Measurements from ENCODE around the gene KANSL1. TPM values are rescaled to one million over a fixed set of nuclear protein-coding genes. Genes with fewer than 3 reads are reported as not detected.
"Not testable (repeated sequence)": the region's sequence is repeated elsewhere in the genome, so short reads cannot be mapped to it uniquely, and the experiment has no call there.

The KANSL1 gene
- total RNA-seq, 1 donor from 2014 or later, result 61.4 TPM

- H3K4me1 Mint-ChIP-seq (ENCODE audit: low read depth), result peaks cover 11% of the 10 kb centered on the region
- H3K9me3 Mint-ChIP-seq (ENCODE audit: low read depth), result no peaks in the 10 kb centered on the region
- peaks cover 1% of the 10 kb centered on the region for H3K36me3 Mint-ChIP-seq (ENCODE audit: low read depth)
- no peaks in the 10 kb centered on the region for H3K27me3 Mint-ChIP-seq (ENCODE audit: low read depth)
- DNase-seq (ENCODE audit: low spot score), result no peak
- no peak overlapping the region for H3K27ac Mint-ChIP-seq (ENCODE audit: unreplicated experiment)
- no peak overlapping the region for H3K4me3 Mint-ChIP-seq (ENCODE audit: unreplicated experiment)
- TF ChIP-seq CTCF (IDR thresholded peaks at IDR 0.05), result no peak
These were observed 103.8 kb downstream of the KANSL1 start for GRCh38 chr17:46089389-46089965.

- H3K4me3 Mint-ChIP-seq (ENCODE audit: unreplicated experiment), result no peak overlapping the region
- peaks cover 11% of the 10 kb centered on the region for H3K4me1 Mint-ChIP-seq (ENCODE audit: low read depth)
- H3K27ac Mint-ChIP-seq (ENCODE audit: unreplicated experiment), result no peak overlapping the region
- H3K27me3 Mint-ChIP-seq (ENCODE audit: low read depth), result no peaks in the 10 kb centered on the region
- no peak for TF ChIP-seq CTCF (IDR thresholded peaks at IDR 0.05)
- no peaks in the 10 kb centered on the region for H3K9me3 Mint-ChIP-seq (ENCODE audit: low read depth)
- no peak for DNase-seq (ENCODE audit: low spot score)
- peaks cover 1% of the 10 kb centered on the region for H3K36me3 Mint-ChIP-seq (ENCODE audit: low read depth)
These were observed 104.6 kb downstream of the KANSL1 start for GRCh38 chr17:46088595-46088994.

- not testable (repeated sequence) for H3K4me1 Mint-ChIP-seq (ENCODE audit: low read depth); H3K27me3 Mint-ChIP-seq (ENCODE audit: low read depth); H3K9me3 Mint-ChIP-seq (ENCODE audit: low read depth); H3K27ac Mint-ChIP-seq (ENCODE audit: unreplicated experiment); H3K36me3 Mint-ChIP-seq (ENCODE audit: low read depth); DNase-seq (ENCODE audit: low spot score); H3K4me3 Mint-ChIP-seq (ENCODE audit: unreplicated experiment)
These were observed 105.4 kb downstream of the KANSL1 start for GRCh38 chr17:46087871-46088270.

- H3K27me3 Mint-ChIP-seq (ENCODE audit: low read depth), result no peaks in the 10 kb centered on the region
- DNase-seq (ENCODE audit: low spot score), result no peak
- no peaks in the 10 kb centered on the region for H3K9me3 Mint-ChIP-seq (ENCODE audit: low read depth)
- H3K4me3 Mint-ChIP-seq (ENCODE audit: unreplicated experiment), result no peak overlapping the region
- H3K27ac Mint-ChIP-seq (ENCODE audit: unreplicated experiment), result no peak overlapping the region
- no peak for TF ChIP-seq CTCF (IDR thresholded peaks at IDR 0.05)
- peaks cover 2% of the 10 kb centered on the region for H3K36me3 Mint-ChIP-seq (ENCODE audit: low read depth)
- peaks cover 15% of the 10 kb centered on the region for H3K4me1 Mint-ChIP-seq (ENCODE audit: low read depth)
These were observed 106.4 kb downstream of the KANSL1 start for GRCh38 chr17:46086821-46087220.

GRCh38 chr17:46085522-46085921 is 107.7 kb downstream of the KANSL1 start:
- Mint-ChIP-seq H3K4me1 (ENCODE audit: low read depth) (peaks cover 21% of the 10 kb centered on the region), H3K36me3 (ENCODE audit: low read depth) (peaks cover 4% of the 10 kb centered on the region), H3K4me3 (ENCODE audit: unreplicated experiment) (no peak overlapping the region), H3K27me3 (ENCODE audit: low read depth) (no peaks in the 10 kb centered on the region), H3K27ac (ENCODE audit: unreplicated experiment) (no peak overlapping the region), H3K9me3 (ENCODE audit: low read depth) (no peaks in the 10 kb centered on the region)
- TF ChIP-seq CTCF (IDR thresholded peaks at IDR 0.05), result no peak
- DNase-seq (ENCODE audit: low spot score), result no peak

- Mint-ChIP-seq H3K27me3 (ENCODE audit: low read depth) (no peaks in the 10 kb centered on the region), H3K27ac (ENCODE audit: unreplicated experiment) (peak overlapping the region; percentile 60), H3K4me1 (ENCODE audit: low read depth) (peaks cover 25% of the 10 kb centered on the region), H3K9me3 (ENCODE audit: low read depth) (no peaks in the 10 kb centered on the region), H3K4me3 (ENCODE audit: unreplicated experiment) (no peak overlapping the region), H3K36me3 (ENCODE audit: low read depth) (peaks cover 5% of the 10 kb centered on the region)
- DNase-seq (ENCODE audit: low spot score), result no peak
- TF ChIP-seq CTCF (IDR thresholded peaks at IDR 0.05), result no peak
These were observed 111.0 kb downstream of the KANSL1 start for GRCh38 chr17:46082257-46082656.
